A673 (cell line): ENCODE measurements around the gene DDX11.
"Not testable (repeated sequence)": the region's sequence is repeated elsewhere in the genome, so short reads cannot be mapped to it uniquely, and the experiment has no call there.

ENCODE experiments used
- EZH2 ChIP-seq: fragments of 200-600 bp; sonication (generic); IDR thresholded peaks from 2 replicates; pipeline ENCODE4 v1.6.1; 2017; ENCODE audit warnings: borderline replicate concordance, low read depth, mild to moderate bottlenecking, mixed read lengths, antibody characterized with exemption, low read length; ENCODE audit not compliant: poor library complexity, severe bottlenecking
- TF ChIP-seq, protein P1 (sequence below): fragments of 300-800, 200-600 bp; sonication (generic); conservative IDR thresholded peaks from 2 replicates; pipeline ENCODE4 v1.5.1; 2017; ENCODE audit warnings: low read depth, mild to moderate bottlenecking, antibody characterized with exemption, low read length, moderate library complexity, mixed read lengths

DNA sequence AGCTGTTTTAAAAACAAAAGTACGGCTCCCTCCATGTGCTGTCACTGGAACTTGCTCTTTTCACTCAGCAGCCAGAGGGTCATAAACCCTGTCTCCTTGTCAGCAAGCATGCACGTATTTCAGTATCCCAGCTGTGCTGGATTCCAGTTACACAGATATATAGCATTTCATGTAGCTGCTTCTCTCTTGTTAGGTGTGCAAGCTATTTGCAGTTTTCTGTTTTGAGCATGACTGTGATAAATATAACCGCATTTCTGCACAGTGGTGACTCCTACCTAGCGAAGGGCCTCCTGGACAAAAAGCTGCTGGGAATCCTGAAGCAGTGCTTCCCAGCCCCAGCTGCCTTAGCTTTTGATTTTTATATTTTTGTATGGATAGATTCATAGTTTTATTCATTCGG, 24.7 kb downstream of the DDX11 start:
- TF ChIP-seq, protein P1, sequence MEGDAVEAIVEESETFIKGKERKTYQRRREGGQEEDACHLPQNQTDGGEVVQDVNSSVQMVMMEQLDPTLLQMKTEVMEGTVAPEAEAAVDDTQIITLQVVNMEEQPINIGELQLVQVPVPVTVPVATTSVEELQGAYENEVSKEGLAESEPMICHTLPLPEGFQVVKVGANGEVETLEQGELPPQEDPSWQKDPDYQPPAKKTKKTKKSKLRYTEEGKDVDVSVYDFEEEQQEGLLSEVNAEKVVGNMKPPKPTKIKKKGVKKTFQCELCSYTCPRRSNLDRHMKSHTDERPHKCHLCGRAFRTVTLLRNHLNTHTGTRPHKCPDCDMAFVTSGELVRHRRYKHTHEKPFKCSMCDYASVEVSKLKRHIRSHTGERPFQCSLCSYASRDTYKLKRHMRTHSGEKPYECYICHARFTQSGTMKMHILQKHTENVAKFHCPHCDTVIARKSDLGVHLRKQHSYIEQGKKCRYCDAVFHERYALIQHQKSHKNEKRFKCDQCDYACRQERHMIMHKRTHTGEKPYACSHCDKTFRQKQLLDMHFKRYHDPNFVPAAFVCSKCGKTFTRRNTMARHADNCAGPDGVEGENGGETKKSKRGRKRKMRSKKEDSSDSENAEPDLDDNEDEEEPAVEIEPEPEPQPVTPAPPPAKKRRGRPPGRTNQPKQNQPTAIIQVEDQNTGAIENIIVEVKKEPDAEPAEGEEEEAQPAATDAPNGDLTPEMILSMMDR: not testable (repeated sequence)
- TF ChIP-seq EZH2: not testable (repeated sequence)
